NCI-H146 treated with DMSO at 0.1 percent for 48 hours (cell line): ENCODE data around the gene IPCEF1.
"Not testable (repeated sequence)": the region's sequence is repeated elsewhere in the genome, so short reads cannot be mapped to it uniquely, and the experiment has no call there.

Source experiments
- DNase-seq: peaks from one replicate; lab custom pipeline; 2025; ENCODE audit not compliant: unreplicated experiment; lab: John Stamatoyannopoulos, UW

The IPCEF1 gene

GRCh38 chr6:154227862-154228520, 128.6 kb downstream of the IPCEF1 start:
- no peak for DNase-seq

GRCh38 chr6:154226461-154226860, 130.1 kb downstream of the IPCEF1 start:
- no peak for DNase-seq

GRCh38 chr6:154223296-154223695, 133.3 kb downstream of the IPCEF1 start:
- DNase-seq: no peak

DNA sequence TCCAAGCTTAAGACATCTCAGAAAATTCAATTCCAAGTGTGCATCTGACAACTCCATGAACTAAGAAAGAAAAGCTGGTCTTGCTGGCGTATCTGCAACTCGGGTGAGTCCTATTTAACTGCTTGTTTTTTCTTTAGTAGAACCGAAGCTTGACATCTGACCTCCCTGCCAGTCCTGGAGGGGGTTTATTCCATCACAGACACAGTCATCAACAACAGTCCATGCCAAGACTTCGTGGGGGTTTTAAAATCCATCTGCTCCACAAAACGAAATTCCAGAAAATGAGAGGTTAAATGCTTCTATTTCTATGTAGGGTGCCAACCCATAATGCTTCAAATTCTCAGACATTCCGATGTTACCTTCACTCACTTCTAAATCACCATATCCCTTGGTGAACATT, 133.9 kb downstream of the IPCEF1 start:
- DNase-seq: no peak

- no peak for DNase-seq
Measured at GRCh38 chr6:154219250-154219649, 137.4 kb downstream of the IPCEF1 start.

DNA sequence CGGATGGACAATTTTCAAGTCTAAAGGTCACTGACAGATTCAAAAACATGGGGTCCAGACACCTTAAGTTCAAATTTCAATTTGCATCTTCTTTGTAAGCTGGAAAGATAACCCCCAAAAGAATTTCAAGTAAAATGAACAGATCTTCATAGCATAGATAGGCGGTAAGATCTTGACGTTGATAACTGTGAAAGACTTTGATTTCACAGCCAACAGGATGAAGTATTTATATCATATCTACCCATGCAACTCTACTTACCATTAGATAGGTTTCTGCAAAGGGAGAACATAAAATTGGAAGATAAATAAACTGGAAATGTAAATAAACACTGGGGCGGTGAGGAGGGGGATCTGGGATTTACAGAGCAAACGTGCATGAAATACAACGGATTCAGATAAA, 137.8 kb downstream of the IPCEF1 start:
- DNase-seq: no peak

- DNase-seq: no peak
Measured at GRCh38 chr6:154218301-154218700, 138.3 kb downstream of the IPCEF1 start.

GRCh38 chr6:154213782-154214181, 142.8 kb downstream of the IPCEF1 start:
- no peak for DNase-seq

DNA sequence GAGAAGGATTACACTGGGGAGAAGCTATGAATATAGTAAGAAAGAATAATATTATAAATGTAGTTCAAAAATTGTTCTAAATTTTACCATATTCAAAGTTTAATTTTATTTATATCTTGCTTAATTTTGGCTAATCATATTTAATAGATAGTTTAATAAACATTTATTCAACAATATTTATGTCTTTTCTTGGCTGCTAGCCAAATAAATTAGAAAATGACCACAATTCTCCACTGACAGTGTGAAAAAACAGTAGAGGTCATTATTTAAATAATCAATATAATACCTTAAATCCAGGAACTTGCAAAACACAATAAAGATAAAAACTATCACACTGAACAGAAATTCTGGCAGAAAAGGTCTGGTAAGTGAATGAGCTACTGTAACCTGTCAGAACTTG, 145.9 kb downstream of the IPCEF1 start:
- no peak for DNase-seq

DNA sequence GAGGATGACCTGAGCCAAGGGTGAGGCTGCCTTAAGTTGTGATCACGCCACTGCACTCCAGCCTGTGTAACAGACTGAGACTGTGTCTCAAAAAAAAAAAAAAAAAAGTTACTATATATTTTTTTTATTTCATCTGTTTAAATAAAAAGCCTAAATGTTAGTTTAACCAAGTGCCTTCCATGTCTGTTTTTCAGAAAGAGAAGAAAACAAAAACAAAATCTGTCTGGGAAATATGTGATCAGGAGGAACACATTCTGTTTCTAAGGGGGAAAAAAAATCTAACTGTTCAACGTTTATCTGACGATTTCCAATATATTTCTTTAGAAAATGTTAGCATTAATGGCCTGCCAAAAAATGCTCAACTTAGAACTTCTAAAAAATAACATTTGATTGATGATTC, 147.0 kb downstream of the IPCEF1 start:
- DNase-seq: no peak

- no peak for DNase-seq
Measured at GRCh38 chr6:154206996-154207395, 149.6 kb downstream of the IPCEF1 start.

GRCh38 chr6:154206141-154206540, 150.5 kb downstream of the IPCEF1 start:
- DNase-seq: no peak

DNA sequence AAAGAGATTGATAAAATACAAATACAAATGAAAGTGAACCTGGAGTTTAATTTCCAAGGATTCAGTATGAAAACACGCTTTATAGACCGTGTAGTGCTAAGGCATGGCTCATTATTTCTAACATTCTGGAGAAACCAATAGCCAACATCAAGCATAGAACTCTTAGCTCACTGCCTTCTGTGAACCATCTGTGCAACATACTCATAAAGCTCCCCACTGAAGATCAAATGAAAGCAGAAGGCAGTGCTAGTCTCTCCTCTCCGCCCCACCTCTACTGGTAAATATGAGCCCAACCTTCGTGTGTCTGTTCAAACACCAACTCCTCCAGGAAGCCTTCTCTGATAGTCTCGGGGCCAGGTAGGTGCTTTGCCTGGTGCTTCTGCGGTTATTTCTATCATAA, 153.6 kb downstream of the IPCEF1 start:
- no peak for DNase-seq

DNA sequence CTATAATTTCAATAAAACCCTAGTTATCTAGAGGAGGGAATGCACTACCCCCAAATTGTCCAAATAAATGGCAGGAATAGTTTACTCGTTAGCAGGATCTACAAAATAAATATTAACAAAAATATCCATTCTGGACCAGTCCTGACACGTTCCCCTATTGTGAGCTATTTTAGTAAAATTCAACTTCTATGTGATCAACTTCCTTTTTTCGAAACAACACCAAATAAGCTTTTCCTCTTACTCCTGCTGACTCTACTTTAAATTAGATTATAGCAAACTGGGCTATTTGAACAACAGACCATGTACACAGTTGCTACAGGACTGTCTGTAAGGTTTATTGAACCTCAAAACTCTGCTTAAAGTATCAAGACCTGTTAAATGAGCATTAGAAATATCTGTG, 154.3 kb downstream of the IPCEF1 start:
- no peak for DNase-seq

DNA sequence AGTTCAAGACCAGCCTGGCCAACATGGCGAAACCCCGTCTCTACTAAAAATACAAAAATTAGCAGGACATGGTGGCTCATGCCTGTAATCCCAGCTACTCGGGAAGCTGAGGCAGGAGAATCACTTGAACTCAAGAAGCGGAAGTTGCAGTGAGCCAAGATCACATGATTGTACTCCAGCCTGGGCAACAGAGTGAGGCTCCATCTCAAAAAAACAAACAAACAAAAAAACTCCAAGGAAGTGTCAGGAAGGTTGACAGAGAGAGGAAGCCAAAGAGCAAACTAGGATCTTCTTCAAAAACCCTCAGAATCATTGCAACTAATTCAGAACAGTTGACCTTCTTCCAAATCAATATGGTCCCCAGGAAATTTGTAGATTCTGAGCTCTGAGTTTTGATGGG, 154.9 kb downstream of the IPCEF1 start:
- not testable (repeated sequence) for DNase-seq

- no peak for DNase-seq
Measured at GRCh38 chr6:154197196-154197860, 159.3 kb downstream of the IPCEF1 start.

DNA sequence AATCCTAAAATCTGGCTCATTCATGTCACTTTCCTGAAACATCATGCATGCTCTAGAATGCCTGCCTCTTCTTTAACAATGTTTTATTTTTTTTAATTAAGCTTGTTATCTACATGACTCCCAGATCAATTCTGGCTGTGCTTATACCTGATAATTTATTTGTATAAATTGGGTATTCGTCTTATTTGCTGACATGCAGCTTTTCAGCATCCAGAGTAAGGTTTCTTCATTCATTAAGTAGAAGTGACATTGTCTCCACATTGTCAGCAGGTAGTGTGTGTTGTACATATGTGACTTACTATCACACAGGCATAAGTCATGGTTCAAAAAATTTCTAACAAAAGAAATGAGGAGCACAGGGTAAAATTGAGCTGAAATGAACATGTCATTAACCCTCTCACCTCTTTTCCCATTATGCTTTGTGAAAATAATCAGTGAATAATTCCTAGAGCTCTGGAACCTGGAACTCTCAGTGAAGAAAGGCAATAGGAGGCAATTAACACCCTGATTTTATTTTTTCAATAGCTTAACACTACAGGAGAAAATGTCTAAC, 160.2 kb downstream of the IPCEF1 start:
- DNase-seq: no peak

DNA sequence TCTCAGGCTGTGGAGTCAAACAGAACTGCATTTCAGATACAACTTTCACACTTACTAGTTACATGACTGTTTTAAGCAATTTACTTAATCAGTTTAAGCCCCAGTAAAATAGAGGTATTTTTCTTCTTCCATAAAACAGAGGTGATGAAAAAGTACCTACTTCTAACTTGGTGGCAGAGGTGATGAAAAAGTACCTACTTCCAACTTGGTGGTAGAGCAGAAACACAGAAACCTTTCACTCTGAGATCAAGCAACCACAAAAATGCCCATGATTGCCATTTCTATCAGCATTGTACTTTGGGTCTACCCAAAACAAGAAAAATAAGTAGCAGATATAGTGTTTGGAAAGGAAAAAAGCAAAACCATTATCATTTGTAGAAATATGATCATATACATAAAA, 168.9 kb downstream of the IPCEF1 start:
- DNase-seq: no peak

DNA sequence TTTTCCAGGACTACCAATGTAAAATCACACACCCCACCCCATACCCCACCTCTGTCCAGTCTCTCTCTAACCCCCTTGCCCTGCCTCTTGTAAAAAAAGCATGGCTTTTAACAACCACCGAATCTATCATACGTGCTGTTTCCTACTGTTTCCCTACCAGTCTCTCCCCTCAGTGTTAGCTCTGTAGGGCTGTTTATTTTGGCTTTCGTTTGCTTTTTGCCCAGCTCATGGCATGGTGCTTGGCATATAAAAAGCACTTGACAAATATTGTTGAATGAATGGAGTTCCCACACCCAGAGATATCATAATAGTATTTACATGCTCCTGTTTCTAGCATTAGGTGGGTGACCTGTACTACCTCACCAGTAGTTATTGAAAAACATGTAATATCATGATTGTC, 169.4 kb downstream of the IPCEF1 start:
- DNase-seq: no peak

DNA sequence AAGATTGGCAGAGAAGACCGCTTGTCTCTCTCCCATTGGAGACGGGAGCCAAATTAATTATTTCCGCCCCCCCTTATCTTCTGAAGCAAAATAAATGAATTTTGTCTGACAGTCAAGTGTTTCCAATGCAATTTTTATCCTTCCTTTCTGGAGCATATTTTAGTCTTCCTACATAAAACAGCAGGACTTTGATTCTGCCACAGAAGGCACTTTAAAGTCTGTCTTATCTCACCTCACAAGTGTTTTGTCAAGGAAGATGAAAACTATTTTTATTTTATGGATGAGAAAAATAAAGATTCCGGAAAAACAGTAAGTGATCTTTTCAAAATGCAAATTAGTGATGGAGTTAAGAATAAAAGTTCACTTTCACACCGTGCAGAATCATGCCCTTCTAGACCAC, 177.2 kb downstream of the IPCEF1 start:
- no peak for DNase-seq

GRCh38 chr6:154172393-154172792, 184.2 kb downstream of the IPCEF1 start:
- DNase-seq: not testable (repeated sequence)

DNA sequence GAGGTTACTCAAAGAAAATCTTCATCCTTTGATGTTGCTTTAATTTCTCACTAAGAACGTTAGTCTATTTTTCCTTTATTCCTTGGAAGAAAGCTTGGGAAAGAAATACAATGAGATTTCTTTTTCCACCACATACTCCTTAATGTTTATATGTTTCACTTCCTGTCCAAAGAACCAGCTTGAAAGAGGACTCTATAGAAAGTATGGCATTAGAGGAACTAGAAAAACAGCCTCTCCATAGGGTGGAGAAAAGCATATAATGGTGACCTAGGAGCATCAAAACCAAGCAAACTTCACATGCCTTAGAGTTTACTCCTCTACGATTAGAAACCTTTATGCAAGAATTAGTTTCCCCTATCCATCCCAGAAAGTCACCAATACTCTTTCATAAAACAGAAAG, 186.5 kb downstream of the IPCEF1 start:
- DNase-seq: no peak
